NCI-H1092 treated with DMSO at 0.1 percent for 48 hours (cell line): Measurements from ENCODE around the gene SEC23B.
"Not testable (repeated sequence)": the region's sequence is repeated elsewhere in the genome, so short reads cannot be mapped to it uniquely, and the experiment has no call there.

Source experiments
- DNase-seq: peaks from one replicate; lab custom pipeline; 2025; lab: John Stamatoyannopoulos, UW

Gene SEC23B

DNA sequence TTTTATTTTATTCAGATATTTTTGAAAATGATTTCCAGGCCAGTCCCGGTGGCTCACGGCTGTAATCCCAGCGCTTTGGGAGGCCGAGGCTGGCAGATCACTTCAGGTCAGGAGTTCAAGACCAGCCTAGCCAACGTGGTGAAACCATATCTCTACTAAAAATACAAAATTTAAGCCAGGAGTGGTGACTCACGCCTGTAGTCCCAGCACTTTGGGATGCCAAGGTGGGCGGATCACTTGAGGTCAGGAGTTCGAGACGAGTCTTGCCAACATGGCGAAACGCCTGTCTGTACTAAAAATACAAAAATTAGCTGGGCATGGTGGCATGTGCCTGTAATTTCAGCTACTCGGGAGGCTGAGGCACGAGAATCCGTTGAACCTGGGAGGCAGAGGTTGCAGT, 19.0 kb downstream of the SEC23B start:
- not testable (repeated sequence) for DNase-seq

DNA sequence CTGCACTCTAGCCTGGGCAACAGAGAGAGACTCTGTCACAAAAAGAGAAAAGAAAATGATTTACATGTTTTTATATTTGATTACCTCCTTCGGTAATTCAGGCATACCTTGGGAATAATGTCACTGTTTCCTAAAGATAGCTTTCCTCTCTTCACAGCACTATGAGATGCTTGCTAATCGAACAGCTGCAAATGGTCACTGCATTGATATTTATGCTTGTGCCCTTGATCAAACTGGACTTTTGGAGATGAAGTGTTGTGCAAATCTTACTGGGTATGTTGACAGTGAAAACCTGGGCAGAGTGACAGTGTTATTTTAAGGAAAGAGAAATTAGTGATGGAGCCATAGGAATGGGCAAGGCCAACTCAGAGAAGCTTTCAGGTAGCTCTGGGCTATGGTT, 19.6 kb downstream of the SEC23B start:
- DNase-seq: no peak

DNA sequence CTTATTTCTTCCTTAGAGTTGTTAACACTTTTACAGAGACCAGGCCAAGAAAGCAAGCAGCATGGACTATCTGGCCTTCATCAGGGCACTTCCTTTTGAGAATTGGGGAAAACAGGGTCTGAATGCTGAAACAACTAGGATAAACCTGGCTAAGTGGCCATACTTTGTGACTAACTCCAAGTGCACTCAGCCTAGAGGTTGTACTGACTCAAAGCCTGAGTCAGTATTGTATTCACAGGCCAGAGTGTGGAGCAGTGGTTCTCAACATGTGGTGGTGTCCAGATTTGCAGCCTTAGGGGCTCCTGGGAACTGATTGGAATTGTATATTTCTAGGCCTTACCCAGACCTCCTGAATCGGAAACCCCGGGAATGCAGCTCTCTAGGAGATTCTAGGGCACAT, 20.1 kb downstream of the SEC23B start:
- DNase-seq: no peak

- DNase-seq: no peak
Observed at GRCh38 chr20:18529041-18529440, 21.3 kb downstream of the SEC23B start.

- no peak for DNase-seq
Observed at GRCh38 chr20:18532626-18533025, 24.9 kb downstream of the SEC23B start.

DNA sequence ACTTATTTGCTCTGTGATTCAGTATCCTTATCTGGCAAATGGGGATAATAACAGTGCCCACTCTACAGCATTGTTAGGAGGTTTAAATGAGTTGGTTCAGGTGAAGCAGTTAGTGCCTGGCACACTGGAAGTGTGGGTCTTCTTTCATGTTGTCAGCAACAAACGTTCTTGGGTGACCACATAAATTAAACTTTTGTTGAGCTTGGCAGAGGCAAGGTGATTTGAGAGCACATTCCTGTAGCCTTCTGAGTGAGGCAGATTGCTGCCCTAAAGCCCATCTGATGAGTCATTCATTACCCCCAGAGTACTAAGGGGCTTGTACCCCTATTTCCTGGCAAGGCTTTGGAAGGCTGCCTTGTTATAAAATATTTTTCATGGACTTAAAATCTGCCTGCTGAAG, 25.8 kb downstream of the SEC23B start:
- DNase-seq: no peak

GRCh38 chr20:18533978-18534644, 26.4 kb downstream of the SEC23B start:
- no peak for DNase-seq

GRCh38 chr20:18537651-18538050, 29.9 kb downstream of the SEC23B start:
- no peak for DNase-seq

DNA sequence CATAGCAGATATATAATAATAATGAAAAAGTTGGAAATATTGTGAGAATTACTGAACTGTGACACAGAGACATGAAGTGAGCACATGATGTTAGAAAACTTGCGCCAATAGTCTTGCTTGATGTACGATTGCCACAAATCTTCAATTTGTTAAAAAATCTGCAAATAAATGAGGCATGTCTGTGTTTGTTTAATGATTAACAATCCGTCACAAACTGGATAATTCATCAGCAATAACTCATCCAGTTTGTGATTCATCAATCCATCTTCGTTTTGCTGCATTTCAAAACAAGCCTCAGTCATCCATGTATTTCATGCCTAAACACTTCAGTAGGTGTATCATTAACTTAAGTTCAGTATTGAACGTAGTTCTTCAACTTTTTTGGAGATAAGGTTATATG, 34.0 kb downstream of the SEC23B start:
- no peak for DNase-seq

DNA sequence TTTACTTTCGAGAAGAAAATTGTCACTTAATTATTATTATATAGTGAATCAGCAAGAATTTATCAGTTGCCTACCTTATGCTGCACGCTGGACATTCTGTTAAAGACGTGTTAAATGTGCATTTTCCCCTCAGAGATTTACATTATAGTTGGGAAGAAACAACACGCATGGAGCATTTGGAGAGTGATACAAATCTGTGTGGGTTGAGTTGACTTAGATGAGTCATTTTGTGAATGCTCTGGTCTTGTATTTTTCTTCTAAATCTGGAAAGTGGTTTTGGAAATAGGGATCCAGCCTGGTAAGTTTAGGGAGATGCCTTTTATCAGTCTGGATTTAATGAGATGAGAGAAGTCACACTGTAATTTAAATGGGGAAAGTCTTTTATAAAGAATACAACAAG, 35.5 kb downstream of the SEC23B start:
- no peak for DNase-seq

GRCh38 chr20:18543932-18544331, 36.2 kb downstream of the SEC23B start:
- DNase-seq: peak; percentile 98

GRCh38 chr20:18545566-18545965, 37.8 kb downstream of the SEC23B start:
- DNase-seq: peak; percentile 8

DNA sequence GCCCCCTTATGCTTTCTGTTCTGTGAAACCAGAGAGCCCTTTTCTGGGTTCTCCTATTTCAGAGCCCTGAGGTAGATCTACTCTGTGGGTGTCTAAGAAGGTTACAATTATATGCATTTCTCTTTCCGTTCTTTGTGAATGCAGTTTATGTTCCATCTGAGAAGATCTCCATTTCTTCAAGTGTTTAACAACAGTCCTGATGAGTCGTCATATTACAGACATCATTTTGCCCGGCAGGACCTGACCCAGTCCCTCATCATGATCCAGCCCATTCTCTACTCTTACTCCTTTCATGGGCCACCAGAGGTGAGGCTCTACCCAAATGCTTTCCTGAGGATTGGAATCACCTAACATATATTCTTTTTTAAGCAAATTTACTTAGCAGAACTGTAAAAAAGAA, 40.7 kb downstream of the SEC23B start:
- DNase-seq: no peak

- no peak for DNase-seq
Observed at GRCh38 chr20:18553746-18554145, 46.0 kb downstream of the SEC23B start.

GRCh38 chr20:18566892-18567738, 59.4 kb downstream of the SEC23B start, which contains the start of gene SMIM26:
Gene SMIM26, plus strand, starts transcription at chr20:18567432. Its CDS starts 47 bp downstream, at chr20:18567479.
- DNase-seq: peak; percentile 85

GRCh38 chr20:18567739-18568091, 60.0 kb downstream of the SEC23B start:
- no peak for DNase-seq

GRCh38 chr20:18571009-18571408, 63.3 kb downstream of the SEC23B start:
- DNase-seq: no peak

GRCh38 chr20:18571578-18571977, 63.8 kb downstream of the SEC23B start:
- no peak for DNase-seq

- DNase-seq: no peak
Observed at GRCh38 chr20:18577942-18578341, 70.2 kb downstream of the SEC23B start.

- no peak for DNase-seq
Observed at GRCh38 chr20:18578581-18578980, 70.8 kb downstream of the SEC23B start.

- no peak for DNase-seq
Observed at GRCh38 chr20:18580012-18580411, 72.3 kb downstream of the SEC23B start.

- DNase-seq: no peak
Observed at GRCh38 chr20:18585134-18585533, 77.4 kb downstream of the SEC23B start.
